ENCODE measurements around the gene SLC9A5. TPM values are rescaled to one million over a fixed set of nuclear protein-coding genes. Genes with fewer than 3 reads are reported as not detected.

SLC9A5 gene
- polyA plus RNA-seq, 4 donors, result 2.6 to 5.9 (median 4.5) TPM

GRCh38 chr16:67279296-67280089 lies 30.7 kb downstream of the SLC9A5 start, which contains the start of gene PLEKHG4:
TSS of gene PLEKHG4 (plus strand) at chr16:67279532. CDS start at chr16:67280045, 513 bp downstream.
- peak in 3 of 4 donors; percentile 49 to 66 (median 53) for DNase-seq (ENCODE audit: low read depth in 4 of 4, low spot score in 3 of 4)

- DNase-seq (ENCODE audit: low read depth in 4 of 4, low spot score in 3 of 4), result no peak
Measured at GRCh38 chr16:67280090-67281015, 31.6 kb downstream of the SLC9A5 start.

DNA sequence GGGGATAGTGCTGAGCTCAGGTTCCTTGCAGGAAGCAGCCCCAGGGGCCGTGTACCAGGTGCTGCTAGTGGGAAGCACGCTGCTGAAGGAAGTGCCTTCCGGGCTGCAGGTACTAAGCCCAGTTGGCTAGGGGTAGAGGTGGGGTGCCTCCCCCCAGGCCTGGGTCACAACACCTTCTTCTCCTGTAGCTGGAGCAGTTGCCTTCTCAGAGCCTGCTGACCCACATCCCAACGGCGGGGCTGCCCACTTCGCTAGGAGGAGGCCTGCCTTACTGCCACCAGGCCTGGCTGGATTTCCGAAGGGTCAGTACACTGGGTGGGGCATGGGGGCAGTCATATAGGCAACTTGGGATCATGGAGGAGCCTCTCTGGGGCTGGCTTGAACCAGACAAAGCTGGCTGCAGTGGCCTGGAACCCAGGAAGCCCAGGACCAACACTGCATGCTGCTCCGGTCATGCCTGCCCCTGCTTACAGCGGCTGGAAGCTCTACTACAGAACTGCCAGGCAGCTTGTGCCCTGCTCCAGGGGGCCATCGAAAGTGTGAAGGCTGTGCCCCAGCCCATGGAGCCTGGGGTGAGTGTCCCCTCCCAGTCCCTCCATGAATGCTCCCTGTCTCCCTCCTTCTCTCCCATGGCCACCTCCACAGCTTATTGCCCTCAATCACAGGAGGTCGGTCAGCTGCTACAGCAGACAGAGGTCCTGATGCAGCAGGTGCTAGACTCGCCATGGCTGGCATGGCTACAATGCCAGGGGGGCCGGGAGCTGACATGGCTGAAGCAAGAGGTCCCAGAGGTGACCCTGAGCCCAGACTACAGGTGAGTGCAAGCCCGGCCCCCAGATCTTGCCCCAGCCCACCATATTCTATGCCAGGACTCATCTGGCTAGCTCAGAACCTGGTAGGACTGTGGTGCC lies 33.0 kb downstream of the SLC9A5 start:
- DNase-seq (ENCODE audit: low read depth in 4 of 4, low spot score in 3 of 4), result no peak

DNA sequence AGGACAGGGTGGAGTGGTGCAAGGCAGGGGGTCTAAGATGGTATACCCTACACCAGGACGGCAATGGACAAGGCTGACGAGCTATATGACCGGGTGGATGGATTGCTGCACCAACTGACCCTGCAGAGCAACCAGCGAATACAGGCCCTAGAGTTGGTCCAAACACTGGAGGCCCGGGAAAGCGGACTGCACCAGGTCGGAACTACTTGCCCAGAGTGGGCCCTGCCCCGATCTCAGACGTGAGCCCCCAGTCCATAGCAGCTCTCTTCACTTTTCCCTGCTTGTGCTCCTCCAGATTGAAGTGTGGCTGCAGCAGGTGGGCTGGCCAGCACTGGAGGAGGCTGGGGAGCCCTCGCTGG lies 33.6 kb downstream of the SLC9A5 start:
- no peak for DNase-seq (ENCODE audit: low read depth in 4 of 4, low spot score in 3 of 4)

GRCh38 chr16:67283039-67283825 lies 34.5 kb downstream of the SLC9A5 start:
- no peak for DNase-seq (ENCODE audit: low read depth in 4 of 4, low spot score in 3 of 4)

- no peak for DNase-seq (ENCODE audit: low read depth in 4 of 4, low spot score in 3 of 4)
Measured at GRCh38 chr16:67283826-67284555, 35.2 kb downstream of the SLC9A5 start.

DNA sequence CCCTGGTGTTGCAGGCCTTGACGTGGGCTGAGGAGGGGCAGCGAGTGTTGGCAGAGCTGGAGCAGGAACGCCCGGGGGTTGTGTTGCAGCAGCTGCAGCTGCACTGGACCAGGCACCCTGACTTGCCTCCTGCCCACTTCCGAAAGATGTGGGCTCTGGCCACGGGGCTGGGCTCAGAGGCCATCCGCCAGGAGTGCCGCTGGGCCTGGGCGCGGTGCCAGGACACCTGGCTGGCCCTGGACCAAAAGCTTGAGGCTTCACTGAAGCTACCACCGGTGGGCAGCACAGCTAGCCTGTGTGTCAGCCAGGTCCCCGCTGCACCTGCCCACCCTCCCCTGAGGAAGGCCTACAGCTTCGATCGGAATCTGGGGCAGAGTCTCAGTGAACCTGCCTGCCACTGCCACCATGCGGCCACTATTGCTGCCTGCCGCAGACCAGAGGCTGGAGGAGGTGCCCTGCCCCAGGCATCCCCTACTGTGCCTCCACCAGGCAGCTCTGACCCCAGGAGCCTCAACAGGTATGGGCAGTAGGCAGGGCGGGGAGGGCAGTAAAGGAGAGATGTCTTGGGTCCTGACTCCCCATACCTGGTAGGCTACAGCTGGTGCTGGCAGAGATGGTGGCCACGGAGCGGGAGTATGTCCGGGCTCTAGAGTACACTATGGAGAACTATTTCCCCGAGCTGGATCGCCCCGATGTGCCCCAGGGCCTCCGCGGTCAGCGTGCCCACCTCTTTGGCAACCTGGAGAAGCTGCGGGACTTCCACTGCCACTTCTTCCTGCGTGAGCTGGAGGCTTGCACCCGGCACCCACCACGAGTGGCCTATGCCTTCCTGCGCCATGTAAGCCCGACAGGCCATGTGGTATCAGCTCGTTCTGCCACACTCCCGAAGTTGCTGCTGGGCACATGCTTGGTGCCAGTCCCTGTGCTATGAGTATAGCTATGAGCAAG lies 36.2 kb downstream of the SLC9A5 start:
- peak in 1 of 4 donors; percentile 22 for DNase-seq (ENCODE audit: low read depth in 4 of 4, low spot score in 3 of 4)

DNA sequence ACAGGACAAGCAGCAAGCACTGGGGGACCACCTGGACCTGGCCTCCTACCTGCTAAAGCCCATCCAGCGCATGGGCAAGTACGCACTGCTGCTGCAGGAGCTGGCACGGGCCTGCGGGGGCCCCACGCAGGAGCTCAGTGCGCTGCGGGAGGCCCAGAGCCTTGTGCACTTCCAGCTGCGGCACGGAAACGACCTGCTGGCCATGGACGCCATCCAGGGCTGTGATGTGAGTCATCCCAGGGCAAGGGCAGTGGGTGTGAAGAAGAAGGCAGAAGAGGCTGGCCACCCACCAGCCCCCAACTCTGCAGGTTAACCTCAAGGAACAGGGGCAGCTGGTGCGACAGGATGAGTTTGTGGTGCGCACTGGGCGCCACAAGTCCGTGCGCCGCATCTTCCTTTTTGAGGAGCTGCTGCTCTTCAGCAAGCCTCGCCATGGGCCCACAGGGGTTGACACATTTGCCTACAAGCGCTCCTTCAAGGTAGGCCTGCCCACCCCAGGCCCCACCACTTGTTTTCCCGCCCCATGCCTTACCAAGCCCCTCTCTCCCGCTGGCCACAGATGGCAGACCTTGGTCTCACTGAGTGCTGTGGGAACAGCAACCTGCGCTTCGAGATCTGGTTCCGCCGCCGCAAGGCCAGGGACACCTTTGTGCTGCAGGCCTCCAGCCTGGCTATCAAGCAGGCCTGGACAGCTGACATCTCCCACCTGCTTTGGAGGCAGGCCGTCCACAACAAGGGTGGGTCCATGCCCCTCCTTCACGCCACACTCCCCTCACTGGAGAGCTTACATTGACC lies 37.9 kb downstream of the SLC9A5 start:
- DNase-seq (ENCODE audit: low read depth in 4 of 4, low spot score in 3 of 4), result no peak

DNA sequence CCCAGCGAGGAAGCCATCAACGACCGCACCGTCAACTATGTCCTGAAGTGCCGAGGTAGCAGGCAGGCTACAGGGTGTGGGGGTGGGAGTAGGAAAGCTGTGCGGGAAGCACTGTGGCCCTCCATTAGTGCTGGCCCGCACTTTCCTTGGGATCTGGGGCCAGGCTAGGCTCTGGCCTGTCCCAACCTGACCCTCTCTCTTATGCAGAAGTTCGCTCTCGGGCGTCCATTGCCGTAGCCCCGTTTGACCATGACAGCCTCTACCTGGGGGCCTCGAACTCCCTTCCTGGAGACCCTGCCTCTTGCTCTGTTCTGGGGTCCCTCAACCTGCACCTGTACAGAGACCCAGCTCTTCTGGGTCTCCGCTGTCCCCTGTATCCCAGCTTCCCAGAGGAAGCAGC lies 39.2 kb downstream of the SLC9A5 start:
- no peak for DNase-seq (ENCODE audit: low read depth in 4 of 4, low spot score in 3 of 4)

GRCh38 chr16:67291461-67291860 lies 42.7 kb downstream of the SLC9A5 start:
- no peak for DNase-seq (ENCODE audit: low read depth in 4 of 4, low spot score in 3 of 4)

GRCh38 chr16:67294171-67294757 lies 45.5 kb downstream of the SLC9A5 start:
- DNase-seq (ENCODE audit: low read depth in 4 of 4, low spot score in 3 of 4), result no peak

DNA sequence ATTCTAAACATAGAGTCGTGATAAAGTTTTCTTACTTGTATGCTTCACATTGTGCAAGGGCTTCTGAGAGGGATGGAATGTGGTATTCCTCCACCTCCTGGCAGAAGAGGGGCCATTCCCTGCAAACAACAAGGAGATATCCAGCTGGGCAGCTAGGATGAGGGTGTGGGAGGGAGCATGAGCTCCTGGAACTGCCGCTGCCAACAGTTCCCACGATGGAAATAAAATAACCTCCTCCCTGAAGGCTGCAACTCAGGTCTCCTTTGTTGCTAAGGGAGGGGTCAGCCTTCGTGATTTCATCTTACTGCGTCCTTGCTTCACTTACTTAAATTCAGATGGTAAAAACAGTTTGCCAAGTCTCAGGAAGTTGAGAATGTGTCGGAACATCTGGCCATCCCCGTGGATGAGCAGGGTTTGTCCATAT lies 46.2 kb downstream of the SLC9A5 start:
- no peak for DNase-seq (ENCODE audit: low read depth in 4 of 4, low spot score in 3 of 4)

DNA sequence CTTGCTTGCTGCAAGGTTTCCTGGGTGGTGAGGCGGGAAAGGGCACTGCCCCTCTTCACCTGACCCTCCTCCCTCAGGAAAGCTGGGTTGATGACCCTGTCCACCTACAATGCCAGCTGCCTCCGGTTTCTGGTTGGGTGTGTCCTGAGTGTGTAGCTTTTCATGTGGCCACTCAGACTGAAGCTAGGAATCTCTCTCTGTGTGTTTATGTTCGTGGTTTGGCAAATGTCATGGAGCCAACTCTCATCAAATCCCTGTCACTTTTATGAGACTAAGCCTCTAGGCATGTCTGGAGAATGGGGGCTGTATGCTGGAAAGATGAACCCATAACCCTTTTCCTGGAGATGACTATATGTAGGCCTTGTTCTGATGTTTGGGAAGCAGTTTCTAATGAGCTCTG lies 47.6 kb downstream of the SLC9A5 start:
- DNase-seq (ENCODE audit: low read depth in 4 of 4, low spot score in 3 of 4), result no peak

GRCh38 chr16:67298277-67298676 lies 49.5 kb downstream of the SLC9A5 start:
- DNase-seq (ENCODE audit: low read depth in 4 of 4, low spot score in 3 of 4), result no peak

DNA sequence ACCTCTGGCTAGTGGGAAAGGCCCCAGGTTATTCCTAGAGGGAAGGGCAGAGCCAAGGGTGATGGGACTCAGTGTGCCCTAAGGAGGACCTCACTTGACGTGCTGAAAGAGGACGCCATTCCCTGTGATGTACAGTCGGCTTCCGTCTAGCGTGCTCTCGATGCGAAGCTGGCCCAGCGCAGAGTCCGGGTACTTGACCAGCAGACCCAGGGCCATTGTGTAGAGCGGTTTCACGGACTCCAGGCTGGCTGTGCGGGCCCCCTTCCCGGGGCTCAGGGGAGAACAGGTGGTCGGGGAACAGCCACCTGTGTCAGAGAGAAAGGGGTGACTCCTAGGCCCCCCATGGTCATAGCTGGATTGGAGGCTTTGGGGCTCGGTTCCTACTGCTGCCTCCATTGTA lies 50.5 kb downstream of the SLC9A5 start:
- no peak for DNase-seq (ENCODE audit: low read depth in 4 of 4, low spot score in 3 of 4)

GRCh38 chr16:67301080-67301782 lies 52.5 kb downstream of the SLC9A5 start:
- no peak for DNase-seq (ENCODE audit: low read depth in 4 of 4, low spot score in 3 of 4)
